ENCODE measurements around the gene CASP3.
"Not testable (repeated sequence)": the region's sequence is repeated elsewhere in the genome, so short reads cannot be mapped to it uniquely, and the experiment has no call there.

CASP3 gene

GRCh38 chr4:184614509-184614908, 34.7 kb downstream of the CASP3 start:
- H3K9ac ChIP-seq (ENCODE audit: low read depth, low read length, poor library complexity, severe bottlenecking), result no peak overlapping the region
- H3F3A ChIP-seq (ENCODE audit: low read depth), result no peaks in the 10 kb centered on the region

GRCh38 chr4:184613405-184613804, 35.8 kb downstream of the CASP3 start:
- Histone ChIP-seq H3K36me3 (ENCODE audit: insufficient read depth, low read length) (no peaks in the 10 kb centered on the region), H3K4me1 (ENCODE audit: insufficient read depth, low read length, poor library complexity, severe bottlenecking) (no peaks in the 10 kb centered on the region), H2AFZ (ENCODE audit: low read length) (no peak overlapping the region), H3K9me2 (replicated peaks; ENCODE audit: low read depth, low read length) (no peaks in the 10 kb centered on the region), H3K9me3 (ENCODE audit: insufficient read depth, low read depth, low read length) (peaks cover 4% of the 10 kb centered on the region; the same call in 1 of the 2 replicates), H3K4me2 (ENCODE audit: low read depth, low read length, poor library complexity, severe bottlenecking) (no peak overlapping the region), H3F3A (ENCODE audit: low read depth) (no peaks in the 10 kb centered on the region), H3K4me3 (ENCODE audit: low read length, poor library complexity, severe bottlenecking) (no peak overlapping the region), H3K27me3 (ENCODE audit: insufficient read depth, low read length, poor library complexity, severe bottlenecking) (no peaks in the 10 kb centered on the region), H4K20me1 (ENCODE audit: insufficient read depth, low read length, poor library complexity, severe bottlenecking) (no peaks in the 10 kb centered on the region), H3K79me2 (ENCODE audit: insufficient read depth, low read length) (no peaks in the 10 kb centered on the region), H3K9ac (ENCODE audit: low read depth, low read length, poor library complexity, severe bottlenecking) (no peak overlapping the region)
- TF ChIP-seq EZH2phosphoT487 (IDR thresholded peaks at IDR 0.05; ENCODE audit: borderline replicate concordance) (no peak), CTCF (conservative IDR thresholded peaks at IDR 0.05; ENCODE audit: low read length) (no peak)

More at GRCh38 chr4:184614509-184614908, 34.7 kb downstream of the CASP3 start:
- H4K20me1 ChIP-seq (ENCODE audit: insufficient read depth, low read length, poor library complexity, severe bottlenecking), result no peaks in the 10 kb centered on the region
- no peaks in the 10 kb centered on the region for H3K9me2 ChIP-seq (replicated peaks; ENCODE audit: low read depth, low read length)
- no peaks in the 10 kb centered on the region for H3K36me3 ChIP-seq (ENCODE audit: insufficient read depth, low read length)
- H3K4me3 ChIP-seq (ENCODE audit: low read length, poor library complexity, severe bottlenecking), result no peak overlapping the region
- no peaks in the 10 kb centered on the region for H3K4me1 ChIP-seq (ENCODE audit: insufficient read depth, low read length, poor library complexity, severe bottlenecking)
- H3K27me3 ChIP-seq (ENCODE audit: insufficient read depth, low read length, poor library complexity, severe bottlenecking), result no peaks in the 10 kb centered on the region
- H2AFZ ChIP-seq (ENCODE audit: low read length), result no peak overlapping the region
- H3K4me2 ChIP-seq (ENCODE audit: low read depth, low read length, poor library complexity, severe bottlenecking), result no peak overlapping the region
- H3K9me3 ChIP-seq (ENCODE audit: insufficient read depth, low read depth, low read length), result peaks cover 4% of the 10 kb centered on the region; the same call in 1 of the 2 replicates
- H3K79me2 ChIP-seq (ENCODE audit: insufficient read depth, low read length), result no peaks in the 10 kb centered on the region
- TF ChIP-seq EZH2phosphoT487 (IDR thresholded peaks at IDR 0.05; ENCODE audit: borderline replicate concordance) (no peak), CTCF (conservative IDR thresholded peaks at IDR 0.05; ENCODE audit: low read length) (no peak)

- Histone ChIP-seq H4K20me1 (ENCODE audit: insufficient read depth, low read length, poor library complexity, severe bottlenecking) (no peaks in the 10 kb centered on the region), H2AFZ (ENCODE audit: low read length) (no peak overlapping the region), H3K36me3 (ENCODE audit: insufficient read depth, low read length) (no peaks in the 10 kb centered on the region), H3K9ac (ENCODE audit: low read depth, low read length, poor library complexity, severe bottlenecking) (no peak overlapping the region), H3K9me3 (ENCODE audit: insufficient read depth, low read depth, low read length) (peaks cover 4% of the 10 kb centered on the region; the same call in 1 of the 2 replicates), H3K79me2 (ENCODE audit: insufficient read depth, low read length) (no peaks in the 10 kb centered on the region), H3K4me3 (ENCODE audit: low read length, poor library complexity, severe bottlenecking) (no peak overlapping the region), H3K9me2 (replicated peaks; ENCODE audit: low read depth, low read length) (no peaks in the 10 kb centered on the region), H3K4me2 (ENCODE audit: low read depth, low read length, poor library complexity, severe bottlenecking) (no peak overlapping the region), H3K4me1 (ENCODE audit: insufficient read depth, low read length, poor library complexity, severe bottlenecking) (no peaks in the 10 kb centered on the region), H3K27me3 (ENCODE audit: insufficient read depth, low read length, poor library complexity, severe bottlenecking) (no peaks in the 10 kb centered on the region), H3F3A (ENCODE audit: low read depth) (no peaks in the 10 kb centered on the region)
- TF ChIP-seq EZH2phosphoT487 (IDR thresholded peaks at IDR 0.05; ENCODE audit: borderline replicate concordance) (no peak), CTCF (conservative IDR thresholded peaks at IDR 0.05; ENCODE audit: low read length) (no peak)
Measured at GRCh38 chr4:184612074-184612473, 37.2 kb downstream of the CASP3 start.

GRCh38 chr4:184607429-184607828, 41.8 kb downstream of the CASP3 start:
- not testable (repeated sequence) for H3K79me2 ChIP-seq (ENCODE audit: insufficient read depth, low read length); H3K4me3 ChIP-seq (ENCODE audit: low read length, poor library complexity, severe bottlenecking); H3K4me2 ChIP-seq (ENCODE audit: low read depth, low read length, poor library complexity, severe bottlenecking); H3K27me3 ChIP-seq (ENCODE audit: insufficient read depth, low read length, poor library complexity, severe bottlenecking); H3K9me2 ChIP-seq (replicated peaks; ENCODE audit: low read depth, low read length); H3F3A ChIP-seq (ENCODE audit: low read depth); H2AFZ ChIP-seq (ENCODE audit: low read length); H3K36me3 ChIP-seq (ENCODE audit: insufficient read depth, low read length); H3K9me3 ChIP-seq (ENCODE audit: insufficient read depth, low read depth, low read length); H3K9ac ChIP-seq (ENCODE audit: low read depth, low read length, poor library complexity, severe bottlenecking); H4K20me1 ChIP-seq (ENCODE audit: insufficient read depth, low read length, poor library complexity, severe bottlenecking); H3K4me1 ChIP-seq (ENCODE audit: insufficient read depth, low read length, poor library complexity, severe bottlenecking)

- H3K36me3 ChIP-seq (ENCODE audit: insufficient read depth, low read length); H3K9me2 ChIP-seq (replicated peaks; ENCODE audit: low read depth, low read length); H3K9me3 ChIP-seq (ENCODE audit: insufficient read depth, low read depth, low read length); H3K79me2 ChIP-seq (ENCODE audit: insufficient read depth, low read length); H3K9ac ChIP-seq (ENCODE audit: low read depth, low read length, poor library complexity, severe bottlenecking); H2AFZ ChIP-seq (ENCODE audit: low read length); H3K27me3 ChIP-seq (ENCODE audit: insufficient read depth, low read length, poor library complexity, severe bottlenecking); H3K4me1 ChIP-seq (ENCODE audit: insufficient read depth, low read length, poor library complexity, severe bottlenecking); H3K4me2 ChIP-seq (ENCODE audit: low read depth, low read length, poor library complexity, severe bottlenecking); H3F3A ChIP-seq (ENCODE audit: low read depth); H4K20me1 ChIP-seq (ENCODE audit: insufficient read depth, low read length, poor library complexity, severe bottlenecking); H3K4me3 ChIP-seq (ENCODE audit: low read length, poor library complexity, severe bottlenecking): not testable (repeated sequence)
Measured at GRCh38 chr4:184602857-184603256, 46.4 kb downstream of the CASP3 start.
